ENCODE measurements around the gene TERF2IP.

Gene TERF2IP

GRCh38 chr16:75658175-75658574 lies 10.6 kb downstream of the TERF2IP start:
- H3K4me3 ChIP-seq (ENCODE audit: low read depth, low read length), result no peak overlapping the region
- TF ChIP-seq, protein P1, sequence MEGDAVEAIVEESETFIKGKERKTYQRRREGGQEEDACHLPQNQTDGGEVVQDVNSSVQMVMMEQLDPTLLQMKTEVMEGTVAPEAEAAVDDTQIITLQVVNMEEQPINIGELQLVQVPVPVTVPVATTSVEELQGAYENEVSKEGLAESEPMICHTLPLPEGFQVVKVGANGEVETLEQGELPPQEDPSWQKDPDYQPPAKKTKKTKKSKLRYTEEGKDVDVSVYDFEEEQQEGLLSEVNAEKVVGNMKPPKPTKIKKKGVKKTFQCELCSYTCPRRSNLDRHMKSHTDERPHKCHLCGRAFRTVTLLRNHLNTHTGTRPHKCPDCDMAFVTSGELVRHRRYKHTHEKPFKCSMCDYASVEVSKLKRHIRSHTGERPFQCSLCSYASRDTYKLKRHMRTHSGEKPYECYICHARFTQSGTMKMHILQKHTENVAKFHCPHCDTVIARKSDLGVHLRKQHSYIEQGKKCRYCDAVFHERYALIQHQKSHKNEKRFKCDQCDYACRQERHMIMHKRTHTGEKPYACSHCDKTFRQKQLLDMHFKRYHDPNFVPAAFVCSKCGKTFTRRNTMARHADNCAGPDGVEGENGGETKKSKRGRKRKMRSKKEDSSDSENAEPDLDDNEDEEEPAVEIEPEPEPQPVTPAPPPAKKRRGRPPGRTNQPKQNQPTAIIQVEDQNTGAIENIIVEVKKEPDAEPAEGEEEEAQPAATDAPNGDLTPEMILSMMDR (conservative IDR thresholded peaks at IDR 0.05; ENCODE audit: low read depth, low read length), result no peak
- DNase-seq (ENCODE audit: low read depth), result no peak

DNA sequence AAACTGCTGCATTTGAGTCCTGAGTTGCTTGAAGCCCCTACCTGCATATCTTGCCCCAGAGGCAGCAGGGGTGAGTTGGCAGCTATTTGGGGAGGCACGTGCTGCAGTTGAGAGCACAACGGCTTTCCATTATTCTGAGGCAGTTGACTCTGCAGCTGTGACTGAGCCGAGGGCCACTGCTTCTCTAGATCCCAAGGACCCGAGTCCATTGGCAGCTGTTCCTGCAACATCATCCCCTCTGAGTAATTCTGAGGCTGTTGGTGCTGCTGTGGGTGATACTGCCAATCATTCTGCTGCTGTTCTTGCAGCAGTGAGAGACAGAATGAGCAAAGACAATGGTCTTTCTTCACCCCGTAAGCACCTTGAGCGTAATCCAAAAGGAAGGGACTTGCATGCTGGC lies 12.7 kb downstream of the TERF2IP start:
- TF ChIP-seq, protein P1 (conservative IDR thresholded peaks at IDR 0.05; ENCODE audit: low read depth, low read length), result no peak
- H3K4me3 ChIP-seq (ENCODE audit: low read depth, low read length), result no peak overlapping the region
- DNase-seq (ENCODE audit: low read depth), result no peak

DNA sequence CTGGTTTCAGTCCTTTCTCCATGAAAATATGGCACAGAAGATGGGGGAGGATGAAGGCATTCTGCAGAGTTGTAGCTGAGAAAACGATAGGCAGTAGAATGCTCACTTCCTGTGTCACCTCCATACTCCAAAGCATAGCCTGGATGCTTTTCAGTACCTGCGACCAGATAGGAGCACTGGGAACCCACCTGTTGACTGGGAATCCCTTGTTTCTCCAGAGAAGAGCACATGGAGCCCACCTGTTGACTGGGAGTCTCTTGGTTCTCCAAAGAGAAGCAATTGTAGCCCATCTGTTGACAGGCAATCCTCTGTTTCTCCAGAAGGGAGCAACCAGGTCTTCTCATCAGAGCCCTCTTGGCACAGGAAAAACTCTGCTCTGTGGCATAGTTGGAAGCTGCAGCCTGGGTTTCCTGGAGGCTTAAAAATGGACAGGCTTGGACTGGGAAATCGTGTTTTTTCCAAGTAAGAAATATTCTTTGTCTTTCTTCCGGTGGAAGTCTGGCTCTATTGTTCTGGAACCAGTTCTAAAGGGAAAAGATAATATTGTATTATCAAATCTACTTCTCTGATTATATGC lies 13.2 kb downstream of the TERF2IP start:
- no peak overlapping the region for H3K4me3 ChIP-seq (ENCODE audit: low read depth, low read length)
- TF ChIP-seq, protein P1 (conservative IDR thresholded peaks at IDR 0.05; ENCODE audit: low read depth, low read length), result no peak
- no peak for DNase-seq (ENCODE audit: low read depth)

GRCh38 chr16:75667503-75667902 lies 19.9 kb downstream of the TERF2IP start:
- no peak overlapping the region for H3K4me3 ChIP-seq (ENCODE audit: low read depth, low read length)
- TF ChIP-seq, protein P1 (conservative IDR thresholded peaks at IDR 0.05; ENCODE audit: low read depth, low read length), result no peak
- no peak for DNase-seq (ENCODE audit: low read depth)

DNA sequence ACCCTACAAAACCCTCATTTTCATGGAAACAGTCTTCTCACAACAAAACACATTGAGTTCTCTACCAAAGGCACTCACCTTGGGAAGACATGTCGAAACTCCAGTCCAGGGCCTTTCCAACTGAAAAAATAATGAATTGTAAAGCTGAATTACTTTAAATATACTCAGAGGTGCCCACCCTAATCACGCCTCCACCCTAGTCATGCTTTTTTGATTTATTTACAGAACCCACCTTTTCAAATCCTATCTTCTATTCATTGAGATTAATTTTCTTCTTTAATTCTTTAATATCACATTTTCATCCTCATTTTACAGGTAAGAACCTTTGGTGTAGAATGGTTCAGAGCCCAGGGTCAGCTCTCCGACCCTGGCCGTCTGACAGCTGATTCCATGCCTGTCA lies 29.3 kb downstream of the TERF2IP start, which contains the start of gene CPHXL2:
TSS of gene CPHXL2 (minus strand) at position 101 of the 400 bp plus-strand sequence. CDS start at position 91, 10 bp downstream.
- no peak within 1 kb of the TSS for H3K4me3 ChIP-seq (ENCODE audit: low read depth, low read length)
- TF ChIP-seq, protein P1 (conservative IDR thresholded peaks at IDR 0.05; ENCODE audit: low read depth, low read length), result no peak
- no peak for DNase-seq (ENCODE audit: low read depth)

DNA sequence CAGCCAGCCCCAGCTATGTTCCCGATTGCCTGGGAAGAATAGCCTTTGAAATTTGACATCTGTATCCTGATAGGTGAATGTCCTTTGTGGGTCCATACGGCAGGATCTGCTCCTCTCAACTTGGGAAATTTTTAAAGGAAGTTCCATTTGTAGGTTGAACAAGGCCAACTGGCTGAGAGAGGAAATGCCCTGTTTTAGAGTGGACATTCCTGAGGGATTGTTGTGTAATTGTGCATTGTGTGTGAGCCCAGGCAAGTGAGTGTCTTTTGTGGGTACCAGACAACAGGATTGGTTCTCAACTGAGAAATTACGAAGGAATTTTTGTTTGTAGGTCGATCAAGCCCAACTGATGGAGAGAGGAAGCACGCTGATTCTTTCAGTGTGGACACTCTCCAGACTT lies 31.8 kb downstream of the TERF2IP start:
- TF ChIP-seq, protein P1 (conservative IDR thresholded peaks at IDR 0.05; ENCODE audit: low read depth, low read length), result no peak
- H3K4me3 ChIP-seq (ENCODE audit: low read depth, low read length), result no peak overlapping the region
- DNase-seq (ENCODE audit: low read depth), result no peak

DNA sequence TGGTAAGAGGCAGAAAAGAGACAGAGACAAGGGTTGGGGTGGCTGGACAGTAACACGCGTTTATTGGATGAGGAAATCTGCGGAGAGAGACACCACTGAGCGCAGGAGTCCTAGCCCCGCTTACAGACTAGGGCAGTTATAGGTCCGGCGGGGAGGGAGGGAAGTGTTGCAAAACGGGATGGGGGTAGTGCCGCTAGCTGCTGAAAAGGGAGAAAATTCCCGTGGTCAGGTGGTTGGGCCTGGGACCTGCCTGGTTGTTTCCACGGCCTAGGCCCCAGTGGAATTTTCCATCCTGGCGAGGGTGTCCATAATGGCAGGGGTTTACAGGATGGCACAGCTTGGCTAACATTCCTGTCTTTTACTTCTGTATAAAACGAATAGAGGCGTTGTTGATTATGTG lies 34.7 kb downstream of the TERF2IP start:
- no peak for DNase-seq (ENCODE audit: low read depth)
- TF ChIP-seq, protein P1 (conservative IDR thresholded peaks at IDR 0.05; ENCODE audit: low read depth, low read length), result no peak
- no peak overlapping the region for H3K4me3 ChIP-seq (ENCODE audit: low read depth, low read length)

All from choroid plexus epithelial cell (primary cell).